GM13976 (cell line): ENCODE measurements around the gene SLC40A1.

Source experiments
- DNase-seq: peaks from one replicate; pipeline ENCODE4 v3.0.0; 2012; ENCODE audit warnings: low spot score
- CTCF ChIP-seq: IDR thresholded peaks from 2 replicates; pipeline ENCODE4 v1.5.1; 2012; ENCODE audit warnings: borderline replicate concordance, mild to moderate bottlenecking; ENCODE audit not compliant: insufficient read depth; ENCODE audit errors: extremely low read depth, missing control alignments, control extremely low read depth
- in situ Hi-C: fragments of 300-500 bp; cut with MboI; formaldehyde crosslinking; loops from one replicate; pipeline ENCODE4 v1.12.0; 2022; ENCODE audit warnings: low sequenced_read_pairs, mixed read lengths, inconsistent platforms; ENCODE audit not compliant: unreplicated experiment

The SLC40A1 gene

GRCh38 chr2:189601043-189601442 lies 20.5 kb upstream of the SLC40A1 start:
- in situ Hi-C loops: no loop called here
- no peak for TF ChIP-seq CTCF
- DNase-seq: no peak

GRCh38 chr2:189599245-189599644 lies 18.7 kb upstream of the SLC40A1 start:
- no peak for TF ChIP-seq CTCF
- no peak for DNase-seq
- in situ Hi-C loops: no loop called here

- in situ Hi-C loops: no loop called here
- no peak for TF ChIP-seq CTCF
- DNase-seq: no peak
Observed at GRCh38 chr2:189595417-189595816, 14.8 kb upstream of the SLC40A1 start.

- DNase-seq: no peak
- no peak for TF ChIP-seq CTCF
- in situ Hi-C loops: no loop called here
Observed at GRCh38 chr2:189594305-189594704, 13.7 kb upstream of the SLC40A1 start.

- in situ Hi-C loops: no loop called here
- DNase-seq: no peak
- TF ChIP-seq CTCF: no peak
Observed at GRCh38 chr2:189593115-189593514, 12.5 kb upstream of the SLC40A1 start.

- no peak for DNase-seq
- no peak for TF ChIP-seq CTCF
- in situ Hi-C loops: no loop called here
Observed at GRCh38 chr2:189592353-189592984, 11.9 kb upstream of the SLC40A1 start.
